Measurements from ENCODE around the gene UTP11. TPM values are rescaled to one million over a fixed set of nuclear protein-coding genes. Genes with fewer than 3 reads are reported as not detected.

The UTP11 gene
- total RNA-seq, 1 donor from 2014 or later: 34.2 TPM

- DNase-seq (ENCODE audit: low spot score): no peak
These were observed 55.9 kb downstream of the UTP11 start for GRCh38 chr1:38068220-38068979.

- DNase-seq (ENCODE audit: low spot score): no peak
These were observed 56.4 kb downstream of the UTP11 start for GRCh38 chr1:38068980-38069340.

- DNase-seq (ENCODE audit: low spot score): no peak
These were observed 59.0 kb downstream of the UTP11 start for GRCh38 chr1:38071312-38072256.

GRCh38 chr1:38072858-38073257, 60.3 kb downstream of the UTP11 start:
- DNase-seq (ENCODE audit: low spot score): no peak

- no peak for DNase-seq (ENCODE audit: low spot score)
These were observed 61.2 kb downstream of the UTP11 start for GRCh38 chr1:38073534-38074301.

- no peak for DNase-seq (ENCODE audit: low spot score)
These were observed 61.8 kb downstream of the UTP11 start for GRCh38 chr1:38074302-38074677.

Other genes starting within 250 kb of the UTP11 start
- 4.4 TPM for gene EPHA10, start 247.6 kb upstream of the UTP11 start, total RNA-seq
- gene MANEAL, start 218.9 kb upstream of the UTP11 start, total RNA-seq: 10.2 TPM
- 39.3 TPM for gene C1orf122, start 204.9 kb upstream of the UTP11 start, total RNA-seq
- gene YRDC, start 204.5 kb upstream of the UTP11 start, total RNA-seq: 12.2 TPM
- 31.7 TPM for gene MTF1, start 153.1 kb upstream of the UTP11 start, total RNA-seq
- gene INPP5B, start 65.7 kb upstream of the UTP11 start, total RNA-seq: 38.1 TPM
- 44.0 TPM for gene SF3A3, start 22.7 kb upstream of the UTP11 start, total RNA-seq
- 18.2 TPM for gene FHL3, start 7.2 kb upstream of the UTP11 start, total RNA-seq
- 2.8 TPM for gene POU3F1, start 34.1 kb downstream of the UTP11 start, total RNA-seq

All from ureter (tissue), 1 donor.